GM18498 (cell line): ENCODE results near the gene ARHGAP15.

Experiments
- ATAC-seq: cut with Tn5 transposase; IDR thresholded peaks from one replicate; pipeline ENCODE4 v1.9.1; 2021; ENCODE audit warnings: mild to moderate bottlenecking, moderate library complexity; ENCODE audit not compliant: unreplicated experiment

The ARHGAP15 gene

DNA sequence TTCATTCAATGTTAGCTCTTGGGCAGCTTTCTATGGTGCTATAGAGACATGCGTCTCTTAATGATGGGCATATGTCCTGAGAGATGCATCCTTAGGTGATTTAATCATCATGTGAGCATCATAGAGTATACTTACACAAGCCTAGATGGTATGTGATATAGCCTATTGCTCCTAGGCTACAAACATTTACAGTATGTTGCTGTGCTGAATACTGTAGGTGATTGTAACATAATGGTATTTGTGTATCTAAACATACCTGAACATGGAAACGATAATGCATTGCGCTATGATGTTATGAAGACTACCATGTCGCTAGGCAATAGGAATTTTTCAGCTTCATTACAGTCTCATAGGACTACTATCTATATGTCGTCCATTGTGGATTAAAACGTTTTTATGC, 89.4 kb downstream of the ARHGAP15 start:
- ATAC-seq, result no peak

DNA sequence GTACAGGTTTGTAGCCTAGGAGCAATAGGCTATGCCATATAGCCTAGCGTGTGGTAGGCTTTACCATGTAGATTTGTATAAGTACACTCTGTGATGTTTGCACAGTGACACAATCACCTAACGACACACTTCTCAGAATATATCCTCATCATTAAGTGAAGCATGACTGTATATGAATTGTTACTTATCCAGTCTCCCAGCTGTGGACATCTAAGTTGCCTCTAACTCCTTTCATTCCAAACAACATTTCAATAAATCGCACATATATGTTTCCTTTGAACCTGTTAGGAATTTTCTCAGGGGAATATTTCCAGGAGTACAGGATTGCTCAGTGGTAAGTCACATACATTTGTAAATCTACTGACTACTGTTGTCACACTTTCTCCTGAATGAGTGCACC, 90.0 kb downstream of the ARHGAP15 start:
- no peak for ATAC-seq

DNA sequence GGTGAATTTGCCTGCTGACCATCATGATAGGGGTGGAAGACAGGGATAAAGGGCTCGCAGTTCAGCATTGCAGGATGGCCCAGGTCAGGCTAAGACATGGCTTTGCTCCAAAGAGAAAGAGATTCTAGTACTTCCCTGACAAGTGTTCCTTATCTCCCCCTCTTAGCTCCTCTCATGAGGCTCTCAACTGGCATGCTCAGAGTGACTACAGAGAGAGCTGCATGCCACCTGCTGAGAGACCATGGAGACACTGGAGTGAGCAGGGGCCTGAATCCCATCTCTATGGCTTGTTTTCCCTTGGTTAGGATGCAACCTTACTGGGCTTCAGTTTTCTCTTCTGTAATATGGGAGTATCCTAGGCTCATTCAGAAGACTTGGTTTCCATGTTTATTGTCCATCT, 94.3 kb downstream of the ARHGAP15 start:
- no peak for ATAC-seq

DNA sequence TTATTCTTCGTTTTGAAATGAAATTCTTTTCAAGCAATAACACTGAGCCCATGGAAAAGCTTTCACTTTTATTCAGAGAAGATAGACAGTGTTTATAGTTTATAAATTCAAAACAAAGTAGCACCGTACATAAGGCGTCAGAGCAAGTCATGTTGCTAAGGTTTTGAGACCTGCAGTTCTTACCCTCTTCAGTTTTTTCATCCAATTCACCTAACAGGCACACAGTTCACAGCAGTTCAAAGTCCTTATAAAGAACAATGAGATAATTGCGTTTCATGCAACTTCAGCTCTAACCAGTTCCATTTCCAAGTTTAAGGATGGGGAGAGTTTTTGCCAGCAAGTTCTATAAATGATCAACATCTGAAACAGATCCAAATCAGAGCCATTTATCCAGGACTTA, 96.7 kb downstream of the ARHGAP15 start:
- no peak for ATAC-seq

DNA sequence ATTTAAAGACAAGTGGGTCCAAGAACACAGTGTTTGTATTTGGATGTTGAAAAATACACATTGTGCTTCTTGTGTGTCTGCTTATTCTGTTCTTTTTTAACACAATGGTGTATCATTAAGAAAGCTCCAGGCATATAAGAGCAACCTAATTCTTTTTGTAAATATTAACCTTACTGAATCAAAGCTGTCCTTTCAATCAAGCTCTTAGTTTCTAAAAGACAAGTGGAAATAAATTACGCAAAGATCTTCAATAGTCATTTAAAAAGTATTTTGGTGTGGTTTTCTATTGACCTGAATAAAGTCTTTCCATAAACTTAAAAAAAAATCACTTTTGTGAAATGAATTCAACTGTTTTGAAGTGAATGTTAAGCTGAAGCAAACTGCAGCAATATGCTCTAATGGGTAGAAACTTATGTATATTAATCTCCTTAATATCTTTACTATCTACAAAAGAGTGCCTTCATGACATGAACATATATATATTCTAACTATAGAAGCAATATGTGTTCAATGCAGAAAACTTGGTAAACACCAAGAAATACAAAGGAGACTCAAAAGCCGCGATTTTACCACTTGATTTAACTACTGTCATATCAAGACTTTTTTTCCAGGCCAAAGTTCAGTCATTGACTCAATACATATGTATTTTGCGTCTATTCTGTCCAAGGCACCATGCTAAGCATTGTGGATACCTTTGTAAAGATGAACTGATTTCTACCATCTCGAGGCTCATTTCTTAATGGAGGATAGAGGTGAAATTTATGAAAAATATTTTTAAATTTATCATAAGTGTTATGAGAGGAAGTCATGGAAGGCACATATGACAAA, 97.7 kb downstream of the ARHGAP15 start:
- ATAC-seq, result no peak

DNA sequence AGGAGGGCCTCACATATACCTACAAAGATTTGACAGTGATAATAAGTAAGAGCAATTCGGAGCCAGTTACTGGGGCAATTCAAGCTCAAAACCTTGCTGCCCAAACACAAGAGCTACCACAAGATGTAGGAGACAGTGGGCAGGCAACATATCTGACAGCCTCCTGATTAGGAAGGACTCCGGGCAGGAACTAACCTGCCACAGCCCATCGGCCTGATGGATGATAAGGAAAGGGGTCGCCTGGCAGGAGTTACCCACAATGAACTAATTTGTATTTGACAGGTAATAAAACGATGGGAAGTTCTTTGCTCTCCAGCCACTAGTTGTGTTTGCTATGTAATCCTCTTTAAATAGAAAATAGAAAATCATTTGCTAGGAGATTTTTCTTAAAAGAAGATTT, 100.2 kb downstream of the ARHGAP15 start:
- no peak for ATAC-seq

DNA sequence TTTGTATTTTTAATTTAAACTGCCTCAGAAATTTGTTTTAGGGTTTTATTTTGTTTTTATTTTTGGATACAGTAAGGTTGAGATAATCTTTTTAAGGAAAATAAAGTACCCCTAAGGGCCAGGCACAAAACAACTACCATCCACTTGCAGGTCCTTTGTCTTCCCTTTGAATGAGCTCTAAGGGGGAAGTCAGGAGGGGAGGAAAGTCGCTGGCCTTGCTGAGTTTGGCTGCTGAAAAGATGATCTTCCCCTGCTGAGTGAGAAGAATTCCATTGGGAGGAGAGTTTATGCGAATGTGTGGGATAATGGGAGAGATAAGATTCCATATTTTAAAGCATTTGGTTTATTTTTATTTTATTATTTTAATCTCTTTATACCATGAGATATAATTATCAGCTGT, 100.7 kb downstream of the ARHGAP15 start:
- ATAC-seq, result no peak

DNA sequence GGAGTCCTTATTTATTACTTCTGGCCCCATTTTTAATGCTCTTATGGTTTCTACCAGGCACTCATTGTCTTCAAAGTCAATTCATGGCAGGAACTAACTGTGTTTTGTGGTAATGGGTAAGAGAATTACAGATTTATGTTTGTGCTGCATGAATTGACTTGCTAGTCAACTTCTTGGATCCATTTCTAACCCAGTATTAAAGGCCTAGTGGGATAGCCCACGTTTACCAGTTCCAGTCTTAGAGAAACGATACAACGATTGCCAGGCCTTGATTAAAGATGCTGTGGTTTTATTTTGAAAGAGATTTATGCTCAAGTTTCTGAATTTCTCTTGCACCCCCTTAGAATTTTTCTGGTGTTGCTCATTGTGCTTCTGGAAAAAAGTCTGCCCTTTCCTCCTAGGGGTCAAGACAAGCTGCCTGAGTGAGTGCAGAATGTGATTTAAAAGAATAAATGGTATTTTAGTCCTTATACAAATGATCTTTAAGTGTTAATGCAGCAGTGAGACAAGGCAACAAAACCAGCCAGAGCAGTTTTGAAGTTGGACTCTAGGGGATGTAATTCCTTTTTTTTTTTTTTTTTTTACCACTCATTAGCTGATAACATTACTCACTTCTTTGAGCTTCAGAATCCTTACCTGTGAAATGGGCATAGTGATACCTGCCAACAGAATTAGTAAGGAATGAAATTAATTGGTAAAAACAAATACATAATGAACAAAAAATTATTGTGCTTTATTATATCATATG, 101.5 kb downstream of the ARHGAP15 start:
- no peak for ATAC-seq

DNA sequence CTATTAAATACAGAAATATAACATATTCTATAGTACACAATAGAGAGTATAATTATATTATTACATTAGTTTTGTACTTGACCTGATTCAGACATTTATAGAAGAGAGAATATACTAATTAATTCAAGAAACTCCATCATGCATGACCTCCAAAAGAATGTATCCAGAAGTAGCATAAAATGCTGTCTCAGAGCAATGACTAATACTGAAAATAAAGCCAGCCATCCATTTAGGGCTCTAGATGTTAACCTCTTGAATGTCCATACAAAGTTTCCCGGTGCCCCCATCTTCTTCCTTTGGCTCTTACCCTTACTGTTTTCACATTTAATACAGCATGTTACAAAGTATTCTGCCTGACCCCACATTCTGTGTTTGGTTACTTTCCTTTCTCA, 102.0 kb downstream of the ARHGAP15 start:
- ATAC-seq, result no peak

DNA sequence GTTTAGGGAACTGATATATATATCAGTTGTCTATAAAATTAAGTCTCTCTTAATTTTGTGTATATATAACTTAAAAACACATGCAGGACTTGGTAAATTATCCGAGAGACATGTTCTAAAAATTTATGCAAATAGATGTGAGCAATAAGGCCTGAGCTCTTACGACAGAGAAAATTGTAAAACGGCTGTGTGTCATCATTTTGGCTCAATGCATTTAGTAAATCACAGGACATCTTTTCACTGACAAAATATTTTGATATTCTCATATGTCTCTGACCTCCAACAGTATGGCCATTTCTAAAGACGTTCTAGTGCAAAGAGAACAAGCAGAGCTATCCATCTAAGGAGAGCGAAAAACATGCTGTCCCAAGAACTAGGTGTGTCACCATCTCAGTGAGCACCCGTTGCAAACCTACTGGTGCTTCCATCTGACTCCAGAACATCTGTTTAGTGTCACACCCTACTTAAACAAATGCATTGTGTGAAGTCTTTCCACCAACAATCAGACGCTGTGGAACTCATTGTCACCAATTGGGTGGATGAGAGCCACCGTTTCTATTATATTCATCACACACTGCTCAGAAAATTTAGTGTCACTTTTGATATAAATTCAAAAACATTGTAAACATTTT, 108.0 kb downstream of the ARHGAP15 start:
- ATAC-seq, result no peak

DNA sequence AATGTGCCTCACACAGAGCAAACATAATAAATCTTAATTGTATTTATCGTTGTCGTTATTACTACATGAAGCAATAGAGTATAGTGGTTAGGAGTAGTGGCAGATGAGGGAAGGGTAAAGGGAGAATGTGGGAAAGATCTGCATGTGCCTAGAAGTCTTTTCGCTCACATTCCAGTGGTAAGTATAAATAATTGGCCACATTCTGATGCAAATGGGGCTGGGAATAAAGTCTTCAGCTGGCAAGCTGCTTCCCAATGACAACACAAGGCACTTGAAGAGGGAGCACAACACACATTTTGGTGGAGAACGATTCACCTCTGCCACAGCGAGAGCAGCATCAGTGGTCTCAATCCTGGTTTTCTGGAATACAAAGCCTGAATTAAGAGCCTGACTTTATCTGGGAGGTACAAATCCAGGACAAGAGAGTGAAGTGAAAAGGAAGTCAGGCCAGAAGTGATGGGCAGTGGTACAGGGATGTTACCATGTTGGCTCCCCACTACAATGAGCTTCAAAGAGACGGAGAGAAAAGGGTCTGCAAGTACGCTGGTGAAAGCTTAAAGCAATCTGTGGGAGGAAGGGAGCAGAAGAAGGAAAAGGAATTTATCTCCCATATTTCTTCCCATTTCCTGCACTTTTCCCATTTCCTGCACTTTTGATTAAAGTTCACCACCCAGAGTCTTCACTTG, 112.3 kb downstream of the ARHGAP15 start:
- no peak for ATAC-seq

DNA sequence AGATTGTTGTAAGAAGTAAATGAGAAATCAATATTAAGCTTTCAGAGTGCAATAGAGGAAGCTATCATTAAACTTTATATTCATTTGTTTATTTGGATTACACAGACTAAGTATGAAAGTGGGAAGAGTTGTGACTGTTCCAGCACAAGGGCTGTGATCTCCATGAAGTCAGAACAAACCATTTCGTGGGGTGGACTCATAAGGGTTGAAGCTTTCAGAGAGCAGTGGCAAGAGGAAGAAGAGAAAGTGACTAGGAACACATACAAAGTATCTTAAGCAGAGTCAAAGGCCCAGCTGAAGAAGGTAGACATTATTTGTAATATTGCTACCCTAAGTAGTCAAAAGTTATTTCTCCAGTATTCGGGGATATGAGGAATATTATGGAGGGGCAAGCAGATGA, 117.0 kb downstream of the ARHGAP15 start:
- ATAC-seq, result no peak

DNA sequence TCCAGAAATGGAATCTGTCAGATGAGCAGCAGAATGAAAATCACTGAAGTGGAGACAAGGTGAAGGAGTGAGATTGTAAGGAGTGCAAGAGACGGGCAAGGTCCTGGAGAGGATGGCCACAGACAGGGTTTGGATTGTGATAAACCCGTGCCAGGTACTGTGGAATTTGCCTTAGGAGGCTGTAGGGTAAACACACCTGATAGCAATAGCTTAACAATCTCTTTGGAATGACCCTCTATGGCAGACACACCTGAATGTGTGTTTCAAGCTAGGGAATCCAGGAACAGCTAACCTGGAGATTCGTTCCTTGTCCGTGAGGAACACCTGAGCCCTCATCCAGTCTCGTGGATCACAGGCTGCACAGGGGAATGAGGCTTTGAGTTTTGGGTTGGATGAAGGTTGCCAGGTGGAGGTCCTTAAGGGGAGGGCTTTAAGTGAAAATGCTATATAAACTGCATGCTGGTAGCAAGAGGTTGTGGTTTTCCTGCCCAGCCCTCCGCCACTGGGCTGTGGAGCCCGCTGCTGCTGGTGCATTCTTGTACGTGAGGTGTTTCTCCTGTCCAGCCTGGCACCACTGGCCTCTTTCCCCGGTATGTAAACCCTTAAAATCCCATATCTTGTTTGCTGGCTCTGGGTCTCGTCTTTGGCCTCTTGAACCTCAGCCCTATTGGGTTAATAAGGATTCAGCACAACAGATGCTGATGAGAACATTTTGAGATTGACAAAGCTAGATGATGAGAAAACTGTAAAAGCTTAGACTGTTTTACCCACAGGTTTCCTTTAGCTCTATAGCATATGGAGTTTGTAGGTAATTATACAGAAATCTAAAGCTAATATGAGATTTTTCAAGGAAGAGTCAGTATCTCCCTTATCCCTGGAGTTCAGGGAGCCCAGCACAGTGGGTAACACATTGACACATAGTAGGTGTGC, 117.9 kb downstream of the ARHGAP15 start:
- no peak for ATAC-seq

DNA sequence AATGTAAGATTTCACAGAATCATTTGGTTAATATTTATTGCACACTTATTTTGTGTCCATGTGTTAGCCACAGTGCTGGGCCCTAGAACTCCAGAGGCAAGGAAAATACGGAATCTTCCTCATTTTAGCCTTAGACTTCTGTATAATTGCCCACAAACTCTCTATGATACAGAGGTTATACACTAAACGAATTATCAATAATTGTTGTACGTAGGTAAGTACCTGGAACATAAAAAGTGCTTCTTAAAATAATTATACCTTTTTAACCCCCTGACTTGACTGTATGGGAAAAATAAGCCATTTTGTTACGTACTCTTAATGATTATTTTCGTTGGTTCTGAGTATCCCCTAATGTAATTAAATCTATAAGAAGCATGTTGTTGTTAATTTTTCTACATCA, 119.4 kb downstream of the ARHGAP15 start:
- no peak for ATAC-seq

DNA sequence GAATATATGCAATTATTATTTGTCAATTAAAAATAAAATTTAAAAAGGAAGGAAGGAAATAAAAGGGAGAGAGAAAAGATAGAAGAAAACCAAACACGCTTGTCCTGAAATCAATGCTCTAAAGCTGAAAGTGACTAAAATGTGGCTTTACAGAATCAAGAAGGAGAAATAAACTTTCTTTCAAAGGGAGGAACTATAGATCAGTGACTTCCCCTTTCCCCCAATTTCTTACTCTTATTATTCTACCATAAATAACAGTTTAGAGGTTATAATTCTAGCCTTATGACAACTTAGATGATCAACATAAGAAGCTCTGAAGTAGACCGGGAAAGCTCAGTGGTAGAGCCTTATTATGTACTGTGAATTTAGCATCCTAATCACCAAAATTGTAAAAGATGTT, 122.5 kb downstream of the ARHGAP15 start:
- ATAC-seq, result no peak

DNA sequence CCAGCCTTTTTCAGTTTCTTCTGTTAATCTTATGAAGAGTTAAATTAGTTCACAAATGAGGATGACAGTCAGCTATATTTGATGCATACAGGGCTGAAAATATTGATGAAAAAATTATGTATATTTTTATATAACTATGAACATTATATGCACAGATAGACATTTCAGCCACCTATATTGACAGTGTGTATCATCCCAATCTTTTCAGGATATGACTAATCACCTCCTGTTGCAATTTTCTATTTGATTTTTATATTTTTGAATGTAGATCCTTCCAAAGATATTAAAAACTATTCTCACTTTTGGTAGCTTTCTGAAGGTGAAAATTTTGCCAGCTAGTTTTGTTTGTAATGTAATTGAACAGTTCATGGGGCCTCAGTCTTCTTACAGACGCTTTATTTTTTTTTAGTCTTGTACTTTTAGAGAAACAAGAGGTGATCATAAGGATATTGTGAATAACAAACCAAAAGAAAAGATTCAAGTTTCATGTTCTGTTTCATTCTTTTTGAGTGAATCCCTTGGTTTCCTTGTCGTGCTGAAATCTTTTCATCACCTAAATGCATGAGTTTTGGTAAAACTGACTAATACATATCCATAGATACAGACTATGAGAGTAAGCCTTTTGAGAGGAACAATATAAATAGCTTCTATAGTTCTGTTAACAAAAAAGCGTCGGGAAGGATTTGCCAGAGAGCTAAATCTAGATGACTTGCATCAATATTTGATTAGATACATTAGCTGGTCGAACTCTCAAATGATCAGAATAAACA, 123.1 kb downstream of the ARHGAP15 start:
- no peak for ATAC-seq

DNA sequence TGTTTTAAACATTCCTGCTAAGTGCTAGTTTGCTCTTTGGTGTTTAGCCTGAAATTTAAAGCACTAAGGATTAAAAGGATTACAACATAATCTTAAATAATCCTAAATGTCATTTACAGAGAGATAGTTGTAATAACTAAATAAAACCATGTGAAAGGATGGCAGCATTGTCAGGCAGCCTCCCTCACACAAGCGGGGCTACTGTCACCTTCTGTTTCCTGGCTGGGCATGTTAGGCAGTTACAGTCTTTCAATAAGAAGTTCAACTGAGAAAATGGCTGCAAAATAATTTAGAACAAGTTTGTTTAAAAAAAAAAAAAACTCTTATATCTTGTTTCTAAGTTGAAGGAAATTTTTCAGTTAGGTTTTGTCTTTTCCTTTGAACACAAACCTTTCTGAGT, 124.9 kb downstream of the ARHGAP15 start:
- ATAC-seq, result no peak

DNA sequence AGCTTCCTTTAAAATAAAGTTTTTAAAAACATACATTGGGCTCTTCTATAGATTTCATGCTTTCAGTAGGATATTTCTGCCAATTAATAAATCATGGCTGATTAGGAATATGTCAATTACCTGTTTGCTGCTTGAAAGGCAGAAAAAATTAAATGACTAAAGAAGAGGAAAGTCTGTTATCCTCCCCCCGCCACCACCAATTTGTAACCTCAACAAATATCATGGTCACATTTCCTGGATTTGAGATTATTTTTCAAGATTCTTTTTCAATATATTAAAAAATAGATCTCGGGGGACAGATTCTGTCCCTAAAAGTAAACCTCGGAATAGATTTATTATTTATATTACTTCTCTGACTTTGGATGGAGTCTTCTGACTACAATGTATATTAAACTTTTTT, 125.9 kb downstream of the ARHGAP15 start:
- ATAC-seq, result no peak

DNA sequence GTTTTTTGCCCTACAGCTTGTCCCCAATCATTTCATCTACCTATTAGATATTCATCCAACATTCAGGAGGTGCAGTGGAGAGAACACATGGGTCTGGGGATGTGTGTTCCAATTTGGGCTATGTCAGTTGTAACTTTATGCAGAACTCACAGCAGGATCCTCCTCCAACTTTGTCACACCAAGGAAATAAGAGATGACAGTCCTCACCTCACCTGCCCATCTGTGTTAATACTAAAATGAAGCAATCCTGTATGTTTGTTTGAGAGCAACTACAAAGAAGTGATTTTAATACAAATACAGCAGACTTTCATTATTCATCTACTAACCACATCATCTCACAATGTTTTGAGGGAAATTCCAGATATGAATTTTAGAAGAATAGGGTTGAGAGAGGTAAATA, 126.7 kb downstream of the ARHGAP15 start:
- ATAC-seq, result no peak
